Eye (tissue), 1 donor: ENCODE results near the gene LRIG3.
"Not testable (repeated sequence)": the region's sequence is repeated elsewhere in the genome, so short reads cannot be mapped to it uniquely, and the experiment has no call there.

Source experiments
- DNase-seq: peaks from one replicate; pipeline ENCODE4 v3.0.0-alpha.2; 2015

LRIG3 gene

GRCh38 chr12:58857206-58857605 lies 63.1 kb downstream of the LRIG3 start:
- DNase-seq, result not testable (repeated sequence)

GRCh38 chr12:58855630-58856029 lies 64.7 kb downstream of the LRIG3 start:
- not testable (repeated sequence) for DNase-seq

GRCh38 chr12:58850826-58851225 lies 69.5 kb downstream of the LRIG3 start:
- no peak for DNase-seq

DNA sequence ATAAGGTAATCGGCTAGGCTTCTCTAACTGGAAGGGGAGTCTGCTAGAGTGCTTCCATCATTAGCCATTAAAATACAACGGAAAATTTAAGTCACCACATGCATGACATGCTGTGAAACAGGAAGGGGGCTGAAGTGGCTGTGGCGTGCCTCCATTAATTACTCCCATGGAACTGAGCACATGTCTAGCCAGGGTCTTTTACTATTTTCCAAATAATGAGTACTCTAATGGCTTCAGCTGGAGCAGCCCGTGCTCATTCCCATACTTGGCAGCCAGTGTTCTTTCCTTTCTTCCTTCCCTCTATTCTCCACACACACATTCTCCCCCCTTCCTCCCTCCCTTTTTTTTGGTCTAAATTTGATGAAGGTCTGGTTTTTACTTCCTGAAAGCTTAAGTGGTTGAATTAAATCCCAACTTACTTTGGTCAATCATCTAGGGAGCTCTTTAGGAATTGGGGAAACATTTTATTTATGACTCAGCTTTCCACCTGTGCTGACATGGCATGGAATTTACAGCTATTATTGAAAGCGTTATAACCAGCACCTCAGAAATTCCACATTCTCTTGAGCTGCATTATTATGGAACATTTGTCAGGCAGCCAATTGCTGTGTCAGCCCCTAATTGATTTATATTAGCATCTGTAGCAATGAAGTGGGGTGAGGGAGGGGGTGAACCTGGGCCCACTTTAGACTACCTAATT lies 72.3 kb downstream of the LRIG3 start:
- peak; percentile 68 for DNase-seq

GRCh38 chr12:58844161-58844560 lies 76.1 kb downstream of the LRIG3 start:
- DNase-seq, result no peak

GRCh38 chr12:58841058-58841798 lies 79.1 kb downstream of the LRIG3 start:
- no peak for DNase-seq

DNA sequence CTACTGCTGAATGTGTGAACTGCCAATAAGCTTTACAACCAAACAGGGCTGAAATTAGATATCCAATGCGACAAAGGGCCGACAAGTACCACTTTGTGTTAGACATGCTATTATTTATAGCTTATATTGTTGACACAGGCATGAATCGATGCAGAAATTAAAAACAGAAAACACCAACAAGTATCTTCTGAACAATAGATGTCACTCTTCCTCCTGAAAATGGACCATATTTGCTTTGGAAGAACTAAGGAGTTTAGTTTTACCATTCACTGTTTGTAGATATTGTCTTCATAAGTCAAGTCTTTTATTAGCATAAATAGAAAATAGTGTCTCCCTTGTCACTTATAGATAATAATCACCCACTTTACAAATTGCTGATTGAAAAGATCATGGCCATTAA lies 86.5 kb downstream of the LRIG3 start:
- no peak for DNase-seq

DNA sequence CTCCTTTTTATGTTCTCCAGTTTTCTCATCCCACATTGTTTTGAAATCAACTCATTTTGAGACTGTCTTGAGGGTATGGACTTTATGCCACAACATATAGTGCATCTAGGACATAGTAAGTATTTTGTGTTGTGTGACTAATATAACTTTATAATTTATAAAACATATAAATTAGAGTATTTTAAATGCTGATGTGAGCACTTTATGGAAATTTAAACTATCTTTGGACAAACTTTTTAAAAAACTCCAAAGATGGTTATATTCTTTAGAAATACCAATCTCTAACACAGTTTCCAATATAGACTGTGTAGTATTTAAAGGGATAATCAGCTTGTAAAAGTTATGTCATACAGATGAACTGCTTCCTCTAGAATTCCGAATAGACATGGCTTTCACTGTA lies 87.4 kb downstream of the LRIG3 start:
- no peak for DNase-seq
